Hematopoietic multipotent progenitor cell treated with erythropoietin and hydrocortisone succinate and interleukin-3 and kit ligand, for 6 days (in vitro differentiated cells): ENCODE data around the gene BIRC7.

ENCODE experiments used
- DNase-seq: peaks from one replicate; pipeline ENCODE4 v3.0.0-alpha.2; 2015

The BIRC7 gene

GRCh38 chr20:63235399-63235983 lies at the start of gene BIRC7:
TSS of gene BIRC7 (plus strand) at chr20:63235905. CDS start at chr20:63236097, 192 bp downstream.
- DNase-seq, result no peak

DNA sequence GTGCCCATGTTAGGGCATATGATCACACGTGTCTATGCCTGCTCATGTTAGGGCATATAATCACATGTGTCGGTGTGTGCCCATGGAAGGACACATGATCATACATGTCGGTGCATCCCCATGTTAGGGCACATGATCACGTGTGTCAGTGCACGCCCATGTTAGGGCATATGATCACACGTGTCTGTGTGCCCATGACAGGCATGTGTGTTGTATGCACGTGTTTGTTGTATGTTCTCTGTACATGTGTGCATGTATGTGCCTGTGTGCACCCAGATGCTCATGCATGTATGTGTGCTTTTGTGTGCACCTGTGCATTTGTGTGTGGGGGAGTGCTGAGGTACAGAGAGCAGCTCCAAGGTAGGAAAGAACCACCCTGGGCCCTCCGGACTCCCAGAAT lies 49.6 kb upstream of the BIRC7 start:
- DNase-seq, result no peak

DNA sequence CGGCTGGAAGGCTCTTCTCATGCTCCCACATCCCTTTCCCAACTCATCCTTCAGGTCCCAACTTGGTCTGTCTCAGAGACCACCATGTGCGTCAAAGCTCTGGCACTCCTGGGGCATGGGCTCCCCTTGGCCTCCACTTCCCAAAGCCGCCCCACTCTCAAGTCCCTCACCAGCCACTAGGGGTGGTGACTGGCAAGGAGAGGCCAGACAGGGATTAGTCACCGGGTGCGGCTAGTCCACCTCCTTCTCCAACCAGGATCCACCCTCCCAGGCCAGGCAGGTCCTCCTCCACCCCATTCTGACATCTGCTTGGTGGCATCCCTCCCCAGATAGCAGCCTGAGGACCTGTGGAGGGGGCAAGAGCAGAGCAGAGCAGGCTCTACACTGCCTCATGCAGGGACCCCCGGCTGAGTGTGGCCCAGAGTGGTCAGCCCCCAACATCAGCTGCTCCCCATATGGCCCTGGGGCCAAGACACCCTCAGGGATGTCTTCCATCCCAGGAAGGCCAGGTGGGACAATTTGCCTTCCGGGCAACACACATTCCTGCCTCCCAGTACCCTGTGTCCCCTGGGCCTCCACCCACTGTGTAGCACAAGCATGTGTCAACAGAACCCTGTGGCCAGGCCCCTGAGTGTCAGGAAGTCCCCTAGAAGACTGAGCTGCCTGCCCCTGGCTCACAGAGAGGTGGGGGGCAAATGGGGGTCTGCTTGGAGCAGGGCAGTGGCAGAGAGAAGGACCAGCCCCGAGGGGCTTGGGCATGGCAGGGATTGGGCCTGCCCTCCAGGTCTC lies 49.0 kb upstream of the BIRC7 start:
- DNase-seq, result peak; percentile 40

DNA sequence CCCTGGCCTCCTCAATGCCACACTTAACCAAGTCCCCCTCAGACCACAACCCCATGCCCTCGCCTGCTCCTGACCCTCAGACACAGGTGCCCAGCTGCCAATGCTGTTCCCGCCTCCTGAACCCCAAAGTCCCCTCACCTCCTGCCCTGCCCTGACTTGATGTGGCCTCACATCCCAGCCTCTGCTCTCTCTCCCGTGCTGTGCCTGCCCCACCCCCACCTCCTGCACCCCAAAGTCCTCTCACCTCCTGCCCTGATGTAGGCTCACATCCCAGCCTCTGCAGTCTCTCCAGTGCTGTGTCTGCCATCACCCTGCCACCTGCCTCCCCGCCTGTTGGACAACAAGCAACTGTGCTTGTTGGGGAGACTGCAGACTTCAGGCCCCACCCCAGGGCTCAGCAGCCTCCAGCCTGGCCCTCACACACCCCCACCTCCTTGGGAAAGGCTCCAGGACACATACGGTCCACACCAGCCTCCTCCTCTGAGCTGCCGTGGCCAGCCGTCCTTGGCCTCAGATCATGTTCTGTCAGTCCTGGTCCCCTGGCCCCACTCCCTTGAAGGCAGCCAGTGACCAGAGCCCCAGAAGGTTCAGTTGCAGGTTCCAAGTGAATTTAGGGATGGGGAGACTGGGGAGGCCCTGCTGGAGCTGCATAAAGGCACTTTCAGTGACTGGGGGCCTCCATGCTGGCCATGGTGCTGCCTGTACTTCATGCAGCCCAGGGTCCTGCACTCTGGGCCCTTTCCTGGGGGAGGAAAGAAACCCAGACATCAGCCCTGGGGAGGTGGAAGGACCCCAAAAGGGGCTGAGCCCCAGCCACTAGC lies 48.2 kb upstream of the BIRC7 start:
- no peak for DNase-seq

DNA sequence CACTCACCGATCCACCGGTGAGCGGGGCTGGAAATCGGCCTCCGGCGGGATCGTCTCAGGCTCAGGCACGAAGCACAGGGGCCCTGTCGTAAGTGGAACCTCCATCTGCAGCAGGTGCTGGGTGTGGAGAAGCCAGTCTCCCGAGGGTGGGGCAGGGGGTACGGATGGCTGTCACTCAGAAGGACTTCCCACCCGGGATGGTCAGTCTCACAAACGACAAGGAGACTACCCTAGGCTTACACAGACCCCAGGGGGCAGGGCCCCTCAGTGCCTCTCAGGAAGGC lies 47.6 kb upstream of the BIRC7 start:
- no peak for DNase-seq

DNA sequence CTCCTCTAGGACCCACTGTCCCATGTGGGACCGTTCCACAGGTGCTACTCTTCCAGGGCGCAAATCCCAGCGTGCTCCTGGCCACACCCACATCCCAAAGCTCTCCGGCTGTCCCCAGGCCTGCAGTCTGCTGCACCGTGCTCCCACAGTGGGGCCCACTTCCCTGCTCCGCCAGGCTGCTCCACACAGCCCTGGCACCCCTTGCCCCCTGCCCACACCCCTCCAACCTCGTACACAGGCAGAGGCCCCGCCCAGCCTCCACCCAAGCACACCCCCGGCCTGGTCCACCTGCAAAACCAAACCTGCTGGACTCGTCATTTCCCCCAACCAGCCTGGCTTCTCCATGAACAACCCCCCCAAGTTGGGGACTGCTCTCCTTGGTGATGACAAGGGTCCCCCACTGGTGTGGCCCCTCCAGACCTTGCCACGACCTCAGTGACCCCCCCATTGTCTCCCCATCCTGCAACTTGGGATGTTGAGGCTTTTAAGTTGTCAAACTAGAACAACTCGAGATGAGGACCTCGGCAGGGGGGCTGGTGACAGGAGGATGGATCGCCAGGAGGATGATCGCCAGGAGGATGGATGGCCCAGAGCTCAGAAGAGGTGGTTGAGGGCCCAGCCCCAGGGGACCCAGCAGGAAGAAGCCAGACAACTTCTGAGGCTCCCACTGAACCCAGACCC lies 46.9 kb upstream of the BIRC7 start:
- no peak for DNase-seq

GRCh38 chr20:63189322-63189642 lies 46.4 kb upstream of the BIRC7 start:
- DNase-seq, result no peak

GRCh38 chr20:63189846-63190559 lies 45.7 kb upstream of the BIRC7 start:
- no peak for DNase-seq

DNA sequence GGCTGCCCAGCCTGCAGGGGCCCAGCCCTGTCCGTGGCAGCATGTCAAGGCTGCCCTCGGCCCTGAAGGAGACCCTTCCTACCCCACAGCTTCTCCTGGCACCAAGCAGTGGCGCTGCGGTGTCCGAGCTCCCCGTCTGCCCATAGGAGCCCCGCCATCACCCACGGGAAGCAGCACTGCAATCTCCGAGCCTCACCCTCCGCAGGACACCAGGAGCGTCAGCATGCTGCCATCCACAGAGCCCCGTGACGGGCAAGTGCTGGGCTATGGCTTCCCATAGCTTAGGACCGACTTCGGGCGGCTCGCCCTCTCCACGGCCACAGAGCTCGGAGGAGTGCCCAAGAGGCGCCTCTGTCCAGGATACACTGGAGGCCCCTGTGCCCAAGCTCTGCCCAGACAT lies 44.9 kb upstream of the BIRC7 start:
- no peak for DNase-seq

DNA sequence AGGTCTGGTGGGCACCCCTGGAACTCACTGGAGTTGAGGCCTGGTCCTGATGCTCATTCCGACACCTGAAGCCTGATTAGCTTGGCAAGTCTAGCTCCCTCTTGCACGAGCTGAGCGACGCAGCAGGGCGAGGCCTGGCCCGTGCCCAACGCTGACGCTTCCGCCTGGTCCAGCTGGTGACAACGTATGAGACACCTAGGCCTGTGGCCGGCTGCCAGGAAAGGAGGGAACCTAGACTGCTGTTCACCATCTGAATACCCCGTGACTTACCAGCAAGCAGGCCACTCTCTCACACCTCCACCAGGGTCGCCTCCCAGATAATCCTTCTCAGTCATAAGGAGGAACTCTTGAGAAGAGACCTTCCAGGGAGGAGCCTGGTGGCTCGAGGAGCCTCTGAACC lies 44.3 kb upstream of the BIRC7 start:
- no peak for DNase-seq

- DNase-seq, result no peak
Observed at GRCh38 chr20:63192721-63193120, 43.0 kb upstream of the BIRC7 start.

- DNase-seq, result no peak
Observed at GRCh38 chr20:63194007-63194796, 41.5 kb upstream of the BIRC7 start.

DNA sequence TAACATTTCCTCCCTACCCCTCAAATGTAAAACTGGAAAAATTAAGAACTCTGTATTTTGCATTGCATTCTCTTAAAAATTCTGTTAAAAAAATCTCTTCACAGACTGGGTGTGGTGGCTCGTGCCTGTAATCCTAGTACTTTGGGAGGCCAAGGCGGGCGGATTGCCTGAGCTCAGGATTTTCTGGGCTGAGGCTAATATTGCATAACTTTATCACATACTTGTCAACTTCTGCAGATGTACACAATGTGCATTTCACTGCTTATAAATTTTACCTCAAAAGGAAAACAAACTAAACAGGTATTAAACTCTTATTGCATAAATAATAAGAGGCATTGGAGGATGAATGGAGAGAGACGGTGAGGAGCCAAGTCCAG lies 40.9 kb upstream of the BIRC7 start:
- DNase-seq, result no peak

GRCh38 chr20:63196768-63197470 lies 38.8 kb upstream of the BIRC7 start:
- no peak for DNase-seq

DNA sequence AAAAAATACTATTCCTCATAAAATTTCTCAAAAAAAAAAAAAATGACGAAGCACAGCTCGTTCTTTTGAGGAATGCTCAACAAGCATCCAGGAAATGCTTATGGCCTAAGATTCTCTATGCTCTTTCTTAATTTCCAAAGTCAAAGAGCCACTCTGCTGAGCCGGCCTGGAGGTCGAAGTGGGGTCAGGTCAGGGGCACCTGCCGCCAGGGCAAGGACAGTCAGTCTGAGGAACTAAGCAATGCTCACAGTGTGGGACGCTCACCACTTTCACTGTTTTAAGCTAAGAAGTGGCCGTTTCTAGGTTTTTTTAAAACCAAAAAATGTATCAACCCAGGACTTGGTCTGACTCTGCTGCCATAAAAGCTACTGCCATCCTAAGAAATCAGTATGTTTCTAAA lies 37.1 kb upstream of the BIRC7 start:
- DNase-seq, result no peak

GRCh38 chr20:63202021-63202420 lies 33.7 kb upstream of the BIRC7 start:
- no peak for DNase-seq

DNA sequence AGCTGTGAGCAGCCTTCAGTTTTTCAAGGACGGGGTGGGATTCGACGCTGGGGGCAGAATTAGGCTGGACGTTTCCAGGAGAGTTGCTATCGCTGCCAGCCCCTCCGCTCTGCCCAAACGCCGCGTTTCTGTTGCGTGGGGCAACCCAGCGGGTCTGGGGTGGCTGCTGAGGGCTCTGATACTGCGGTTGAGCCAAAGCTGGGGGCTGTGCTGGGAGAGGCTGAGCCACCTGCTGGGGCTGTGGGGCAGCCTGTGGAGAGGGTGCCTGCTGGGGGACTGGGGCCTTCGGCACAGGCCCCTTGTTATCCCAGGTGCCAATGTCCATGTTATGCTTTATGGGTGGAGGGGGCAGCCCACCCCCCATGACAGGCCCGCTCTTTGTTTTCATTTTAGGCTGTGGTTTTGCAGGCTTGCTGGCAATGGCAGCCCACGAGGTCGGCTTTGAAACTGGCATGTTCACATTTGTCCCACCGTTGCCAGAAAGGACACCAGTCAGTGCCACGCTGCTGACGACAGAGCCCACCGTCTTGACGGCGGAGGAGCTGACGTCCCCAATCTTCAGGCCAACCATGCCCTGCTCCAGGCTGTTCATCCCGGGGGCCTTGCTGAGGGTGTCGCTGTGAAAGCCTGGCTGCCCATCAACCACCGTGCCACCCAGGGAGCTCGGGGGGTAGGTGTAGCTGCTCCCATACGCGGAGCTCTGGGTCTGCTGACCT lies 32.7 kb upstream of the BIRC7 start:
- no peak for DNase-seq

GRCh38 chr20:63204362-63204761 lies 31.3 kb upstream of the BIRC7 start:
- no peak for DNase-seq

DNA sequence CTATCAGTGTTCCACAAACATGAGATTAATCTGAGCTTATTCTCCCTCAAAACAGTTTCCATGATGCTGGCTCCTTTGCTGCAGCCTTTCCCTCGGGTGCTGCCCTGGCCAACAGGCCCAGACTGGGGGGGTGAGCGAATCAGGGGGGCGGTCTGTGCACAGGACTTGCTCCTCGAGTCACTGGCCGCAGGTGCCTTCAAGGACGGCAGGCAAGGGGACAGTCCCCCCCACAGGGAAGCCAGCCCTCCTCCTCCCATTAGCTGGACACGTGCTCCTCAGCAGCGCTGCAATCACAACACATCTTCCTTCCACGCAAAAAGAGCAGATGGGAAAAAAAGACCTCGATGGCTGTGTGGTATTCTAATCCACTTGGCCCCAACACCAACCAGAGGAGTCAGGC lies 29.8 kb upstream of the BIRC7 start:
- DNase-seq, result no peak

- DNase-seq, result no peak
Observed at GRCh38 chr20:63206878-63207277, 28.8 kb upstream of the BIRC7 start.

DNA sequence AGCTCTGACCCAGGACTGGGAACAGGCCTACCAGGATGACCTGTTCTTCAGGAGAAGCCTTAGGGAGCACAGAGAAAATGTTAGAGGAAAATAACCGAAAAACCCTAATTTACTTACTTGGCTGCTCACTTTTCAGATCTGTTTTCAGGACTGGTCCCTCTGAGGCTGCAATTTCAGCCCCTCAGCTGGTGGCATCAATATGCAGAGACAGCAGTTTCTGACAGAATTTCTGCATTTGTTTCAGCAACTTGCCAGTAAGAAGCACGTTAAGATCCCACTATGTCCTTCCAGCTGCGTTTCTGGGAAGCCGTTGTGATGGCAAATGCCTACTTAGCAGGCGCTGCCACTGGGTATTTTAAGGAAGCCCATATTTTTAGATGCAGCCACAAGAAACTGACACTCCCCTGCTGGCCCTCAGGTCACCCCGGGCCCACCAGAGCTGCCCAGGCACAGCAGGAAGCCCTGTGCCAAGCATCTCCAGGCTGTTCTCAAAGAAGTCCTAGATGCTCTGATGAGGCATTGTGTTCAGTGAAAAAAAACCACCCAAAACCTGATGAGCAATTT lies 27.3 kb upstream of the BIRC7 start:
- DNase-seq, result no peak
